NCI-H128 (cell line): ENCODE results near the gene AHCYL2.
"Not testable (repeated sequence)": the region's sequence is repeated elsewhere in the genome, so short reads cannot be mapped to it uniquely, and the experiment has no call there.

Source experiments
- DNase-seq: peaks from one replicate; lab custom pipeline; 2025; ENCODE audit not compliant: unreplicated experiment; lab: John Stamatoyannopoulos, UW

The AHCYL2 gene

DNA sequence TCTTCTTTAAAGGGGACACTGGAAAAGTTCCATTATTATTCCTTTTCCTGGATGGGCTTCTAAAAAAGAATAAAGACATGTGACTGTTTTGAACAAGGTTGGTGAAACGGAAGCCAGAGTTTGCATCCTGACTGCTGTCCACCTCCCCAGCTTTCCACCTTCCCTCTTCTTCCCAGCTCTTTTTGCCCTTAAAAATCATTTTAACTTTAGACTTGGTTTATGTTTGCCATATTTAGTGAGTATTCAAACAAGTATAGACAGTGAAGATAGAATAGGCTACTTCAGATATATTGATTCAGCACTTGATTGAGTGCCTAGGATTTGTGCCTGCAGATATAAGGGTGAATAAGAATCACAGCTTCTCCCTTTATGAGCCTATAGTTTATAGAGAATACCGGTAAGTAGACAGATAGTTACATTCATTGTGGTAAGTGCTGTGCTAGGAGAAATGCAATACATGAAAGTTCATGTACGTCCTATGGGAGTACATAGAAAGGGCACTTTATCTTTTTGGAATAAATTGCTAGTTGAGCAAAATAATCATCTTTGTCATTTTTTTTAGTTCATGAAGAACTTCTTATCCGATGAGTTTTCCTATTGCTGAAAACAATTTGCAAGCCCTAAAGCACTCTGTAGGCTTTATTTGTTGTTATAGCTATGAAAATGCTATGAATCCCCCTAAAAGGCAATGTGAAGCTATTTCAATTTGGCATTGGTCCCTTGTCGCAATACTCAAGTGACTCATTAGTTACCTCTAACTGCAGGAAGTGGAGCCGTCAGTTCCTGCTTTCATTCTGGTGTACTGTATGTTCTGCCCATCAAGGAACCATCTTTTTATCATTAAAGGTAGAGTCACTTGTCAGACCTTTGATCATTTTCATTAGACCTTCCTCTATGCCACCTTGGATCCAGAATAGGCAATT, 152.2 kb downstream of the AHCYL2 start:
- DNase-seq: no peak

GRCh38 chr7:129381710-129382484, 157.1 kb downstream of the AHCYL2 start:
- DNase-seq: no peak

DNA sequence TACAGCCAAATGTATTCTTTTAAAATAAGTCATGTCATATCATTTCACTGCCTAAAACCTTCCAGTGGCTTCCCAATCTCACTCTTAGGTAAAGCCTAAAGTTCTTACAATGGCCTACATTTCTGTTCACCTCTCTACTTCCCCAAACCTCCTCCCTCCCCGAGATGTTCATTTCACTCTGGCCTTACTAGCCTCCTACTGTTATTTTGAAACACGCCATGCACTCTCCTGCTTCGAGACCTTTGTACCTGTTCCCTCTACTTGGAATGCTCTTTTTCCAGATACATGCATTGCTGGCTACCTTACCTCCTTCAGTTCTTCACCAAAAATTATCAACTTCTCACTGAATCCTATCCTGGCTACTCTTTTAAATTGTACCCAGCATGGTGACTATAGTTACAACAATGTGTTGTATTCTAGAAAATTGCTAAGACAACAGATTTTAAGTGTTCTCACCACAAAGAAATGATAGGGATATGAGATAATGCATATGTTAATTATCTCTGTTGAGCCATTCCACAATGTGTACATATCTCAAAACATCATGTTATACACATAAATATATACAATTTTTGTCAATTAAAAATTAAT, 158.8 kb downstream of the AHCYL2 start:
- no peak for DNase-seq

- DNase-seq: no peak
Observed at GRCh38 chr7:129385116-129385515, 160.3 kb downstream of the AHCYL2 start.

DNA sequence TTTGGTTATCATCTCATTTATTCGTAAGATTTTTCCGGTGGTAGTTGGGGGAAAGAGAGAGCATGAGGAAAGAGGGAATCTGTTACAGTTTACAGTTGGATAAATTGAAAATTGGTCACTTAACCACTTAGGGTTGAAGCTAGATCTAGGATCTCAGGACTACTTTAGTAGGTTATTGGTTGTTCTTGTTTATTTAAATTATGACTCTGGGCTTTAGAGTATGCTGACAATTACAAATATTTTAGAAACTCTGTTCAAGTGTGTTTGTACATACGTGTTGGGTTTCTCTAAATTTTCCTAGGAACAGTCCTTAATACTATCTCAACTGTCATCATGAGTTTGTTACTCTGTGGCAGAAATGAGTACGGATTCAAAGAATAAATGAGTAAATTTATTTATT, 160.8 kb downstream of the AHCYL2 start:
- DNase-seq: no peak

GRCh38 chr7:129386506-129386905, 161.7 kb downstream of the AHCYL2 start:
- no peak for DNase-seq

- DNase-seq: no peak
Observed at GRCh38 chr7:129387537-129387936, 162.7 kb downstream of the AHCYL2 start.

- no peak for DNase-seq
Observed at GRCh38 chr7:129388333-129389098, 163.7 kb downstream of the AHCYL2 start.

DNA sequence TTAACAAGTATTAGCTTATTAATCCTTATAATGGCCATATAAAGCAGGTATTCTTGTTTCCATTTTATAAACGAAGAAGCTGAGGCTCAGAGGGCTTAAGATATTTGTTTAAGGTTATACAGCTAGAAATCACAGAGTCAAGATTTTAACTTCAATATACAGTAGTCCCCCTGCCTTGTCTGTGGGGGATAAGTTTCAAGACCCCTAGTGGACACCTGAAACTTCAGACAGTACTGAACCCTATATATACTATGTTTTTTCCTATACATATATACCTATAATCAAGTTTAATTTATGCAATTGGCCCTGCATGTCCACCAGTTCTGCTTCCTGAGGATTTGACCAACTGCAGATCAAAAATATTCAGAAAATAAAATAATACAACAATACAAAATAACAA, 165.0 kb downstream of the AHCYL2 start:
- DNase-seq: no peak

GRCh38 chr7:129390314-129390713, 165.5 kb downstream of the AHCYL2 start:
- no peak for DNase-seq

DNA sequence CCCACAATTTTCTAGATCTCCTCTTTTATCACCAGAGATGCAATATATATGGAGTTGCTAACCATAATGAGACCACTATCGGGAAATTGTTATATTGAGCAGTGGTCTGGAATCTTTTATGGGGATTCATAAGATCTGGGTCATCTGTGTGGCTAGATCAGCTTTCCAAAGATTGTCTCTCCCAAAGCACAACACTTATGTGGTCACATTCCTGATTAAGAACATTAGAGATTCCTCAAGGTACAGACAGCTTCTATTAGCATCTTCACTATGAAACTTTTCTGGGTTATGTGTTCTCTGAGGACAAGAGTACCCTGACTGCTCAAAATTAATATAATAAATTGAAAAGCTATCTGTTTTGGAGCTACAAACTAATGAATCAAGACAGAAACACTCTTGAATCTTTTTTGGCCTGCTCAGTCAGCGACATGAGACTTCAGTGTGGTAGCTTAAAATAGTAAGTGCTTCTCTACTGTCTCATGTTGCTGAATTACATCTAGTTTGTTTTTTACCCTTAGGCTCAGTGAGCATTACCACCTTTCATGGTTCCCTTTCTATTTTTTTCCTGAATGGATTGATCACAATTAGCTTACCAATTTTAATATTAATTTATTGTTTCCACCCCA, 166.8 kb downstream of the AHCYL2 start:
- DNase-seq: no peak

GRCh38 chr7:129393255-129393654, 168.4 kb downstream of the AHCYL2 start:
- no peak for DNase-seq

- DNase-seq: no peak
Observed at GRCh38 chr7:129394101-129394500, 169.3 kb downstream of the AHCYL2 start.

DNA sequence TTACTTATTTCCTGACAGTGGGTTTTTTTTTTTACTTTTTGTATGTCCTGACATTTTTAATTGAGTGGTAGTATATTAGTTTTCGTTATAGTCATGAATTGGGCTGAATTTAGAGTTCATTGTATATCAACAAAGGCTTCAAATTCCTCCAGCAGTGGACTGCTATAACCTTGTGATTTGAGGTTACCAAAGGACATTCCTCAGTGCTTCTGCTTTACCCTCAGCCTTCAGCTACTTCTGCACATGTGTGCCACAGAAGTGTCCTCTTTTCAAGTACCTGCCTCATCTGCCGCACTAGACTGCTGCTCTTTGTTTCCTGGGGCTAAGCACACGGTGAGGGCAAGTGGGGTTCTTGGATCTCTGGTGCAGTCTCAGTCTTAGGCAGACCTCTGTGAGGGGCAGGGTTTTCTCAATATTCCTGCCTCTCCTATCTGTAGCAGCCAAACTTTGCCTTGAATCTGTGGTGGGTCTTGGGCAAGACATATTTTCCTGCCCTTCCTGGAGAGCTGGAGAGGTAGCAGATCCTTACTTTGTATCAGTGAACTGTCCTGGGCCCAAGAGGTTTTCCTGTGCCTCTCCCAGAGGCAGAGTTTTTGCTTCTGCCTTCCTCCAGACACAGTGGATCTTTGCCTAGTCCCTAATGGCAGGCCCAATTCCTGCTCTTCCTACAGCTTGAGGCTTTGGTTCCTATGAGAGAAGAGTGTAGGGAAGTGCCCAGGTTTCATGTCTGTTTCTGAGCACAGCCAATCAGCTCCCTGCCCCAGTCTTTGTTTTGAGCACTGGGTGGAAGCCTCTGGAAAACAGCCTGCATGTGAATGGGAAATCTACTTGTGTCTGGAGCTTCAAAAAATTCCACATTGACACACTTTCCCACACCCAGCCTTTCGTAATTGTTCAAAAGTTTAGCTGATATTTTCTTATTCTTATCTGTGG, 170.4 kb downstream of the AHCYL2 start:
- DNase-seq: no peak

GRCh38 chr7:129401228-129401966, 176.6 kb downstream of the AHCYL2 start:
- no peak for DNase-seq

- DNase-seq: no peak
Observed at GRCh38 chr7:129401967-129402860, 177.4 kb downstream of the AHCYL2 start.

- no peak for DNase-seq
Observed at GRCh38 chr7:129405527-129405926, 180.7 kb downstream of the AHCYL2 start.

DNA sequence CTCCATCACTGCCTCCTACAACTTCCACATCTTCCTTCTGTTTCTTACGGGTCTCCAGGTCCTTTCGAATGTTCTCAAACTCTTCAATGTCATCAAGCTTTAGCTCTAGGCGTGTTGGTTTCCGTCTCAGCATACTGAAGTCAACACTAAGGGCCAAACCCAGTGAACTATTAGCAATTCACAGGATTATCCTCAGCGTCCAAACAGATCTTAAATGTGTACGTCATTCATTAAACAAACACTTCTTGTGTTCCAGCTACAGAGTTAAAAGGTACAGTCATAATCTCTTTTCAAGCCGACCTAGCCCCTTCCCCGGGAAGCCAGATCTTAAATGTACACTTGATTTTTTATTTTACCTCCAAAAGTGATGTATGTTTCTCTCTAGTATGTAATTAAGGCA, 185.4 kb downstream of the AHCYL2 start:
- not testable (repeated sequence) for DNase-seq
